Muscle of leg (tissue), 11 donors: ENCODE results near the gene LYL1. TPM values are rescaled to one million over a fixed set of nuclear protein-coding genes. Genes with fewer than 3 reads are reported as not detected.

Experiments used
- DNase-seq: peaks from one replicate; pipeline ENCODE4 v3.0.0; 2013
- H3K27ac ChIP-seq: one replicate; pipeline ENCODE4 v1.5.1; 2013; ENCODE audit warnings: mild to moderate bottlenecking, low read length, control low read depth
- H3K27me3 ChIP-seq: one replicate; pipeline ENCODE4 v1.6.1; 2013; ENCODE audit warnings: low read length; ENCODE audit not compliant: control insufficient read depth, insufficient read depth
- H3K36me3 ChIP-seq: one replicate; pipeline ENCODE4 v1.6.1; 2013; ENCODE audit warnings: low read length; ENCODE audit not compliant: control insufficient read depth, insufficient read depth
- H3K4me1 ChIP-seq: one replicate; pipeline ENCODE4 v1.6.1; 2013; ENCODE audit warnings: low read length; ENCODE audit not compliant: control insufficient read depth, insufficient read depth
- H3K4me3 ChIP-seq: one replicate; pipeline ENCODE4 v1.5.1; 2013; ENCODE audit warnings: low read length, control low read depth
- H3K9me3 ChIP-seq: replicated peaks from 2 replicates; pipeline ENCODE4 v1.6.1; 2013; ENCODE audit warnings: low read depth, low read length; ENCODE audit not compliant: control insufficient read depth
- WGBS: methylation state at CpG from one replicate; pipeline ENCODE4 v1.1.5; 2013; ENCODE audit warnings: missing lambda C conversion rate; ENCODE audit not compliant: insufficient coverage; 5-methylcytosine and 5-hydroxymethylcytosine counted together
- polyA plus RNA-seq, 8 donors: library from polyadenylated mRNA; unstranded; fragments of 120-200 nt; gene quantifications; one replicate each; pipeline versions ENCODE4 v1.2.1 to v1.2.3, GENCODE V29; 2013; ENCODE audit warnings: inconsistent platforms in 1 of 8, low replicate concordance in 1 of 8; ENCODE audit not compliant: insufficient read length in 8 of 8, insufficient read depth in 1 of 8
- total RNA-seq: library from RNA; stranded (reverse); fragments of 120-200 nt; gene quantifications from one replicate; pipeline ENCODE4 v1.2.4, GENCODE V29; 2013

The LYL1 gene
- total and polyA plus RNA-seq, 9 donors: 3.7 to 6.7 (median 5.6) TPM

GRCh38 chr19:13139633-13140311 is 37.1 kb upstream of the LYL1 start:
- peaks cover 60% of the 10 kb centered on the region for H3K36me3 ChIP-seq
- no peak for DNase-seq
- H3K27me3 ChIP-seq: no peaks in the 10 kb centered on the region
- no peak overlapping the region for H3K4me3 ChIP-seq
- 87% methylated on average over 6 of the region's 11 CpGs for WGBS
- no peaks in the 10 kb centered on the region for H3K9me3 ChIP-seq
- H3K27ac ChIP-seq: no peak overlapping the region
- no peaks in the 10 kb centered on the region for H3K4me1 ChIP-seq

GRCh38 chr19:13138916-13139198 is 36.2 kb upstream of the LYL1 start:
- 75% methylated on average over 7 of the region's 10 CpGs for WGBS
- no peak overlapping the region for H3K27ac ChIP-seq
- H3K4me1 ChIP-seq: no peaks in the 10 kb centered on the region
- no peak for DNase-seq
- no peaks in the 10 kb centered on the region for H3K27me3 ChIP-seq
- no peaks in the 10 kb centered on the region for H3K9me3 ChIP-seq
- H3K4me3 ChIP-seq: no peak overlapping the region
- H3K36me3 ChIP-seq: peaks cover 51% of the 10 kb centered on the region

- H3K27ac ChIP-seq: no peak overlapping the region
- no peaks in the 10 kb centered on the region for H3K9me3 ChIP-seq
- WGBS: 85% methylated on average over 30 of the region's 40 CpGs
Measured at GRCh38 chr19:13138171-13138915, 35.7 kb upstream of the LYL1 start.

GRCh38 chr19:13137290-13137794 is 34.7 kb upstream of the LYL1 start:
- no peaks in the 10 kb centered on the region for H3K9me3 ChIP-seq
- H3K4me1 ChIP-seq: no peaks in the 10 kb centered on the region
- peaks cover 46% of the 10 kb centered on the region for H3K36me3 ChIP-seq
- H3K4me3 ChIP-seq: no peak overlapping the region
- no peak overlapping the region for H3K27ac ChIP-seq
- no peaks in the 10 kb centered on the region for H3K27me3 ChIP-seq
- WGBS: 90% methylated on average over 19 of the region's 28 CpGs
- DNase-seq: no peak

More at GRCh38 chr19:13138171-13138915, 35.7 kb upstream of the LYL1 start:
- Histone ChIP-seq H3K27me3 (no peaks in the 10 kb centered on the region), H3K4me1 (no peaks in the 10 kb centered on the region), H3K4me3 (no peak overlapping the region), H3K36me3 (peaks cover 50% of the 10 kb centered on the region)
- DNase-seq: no peak

DNA sequence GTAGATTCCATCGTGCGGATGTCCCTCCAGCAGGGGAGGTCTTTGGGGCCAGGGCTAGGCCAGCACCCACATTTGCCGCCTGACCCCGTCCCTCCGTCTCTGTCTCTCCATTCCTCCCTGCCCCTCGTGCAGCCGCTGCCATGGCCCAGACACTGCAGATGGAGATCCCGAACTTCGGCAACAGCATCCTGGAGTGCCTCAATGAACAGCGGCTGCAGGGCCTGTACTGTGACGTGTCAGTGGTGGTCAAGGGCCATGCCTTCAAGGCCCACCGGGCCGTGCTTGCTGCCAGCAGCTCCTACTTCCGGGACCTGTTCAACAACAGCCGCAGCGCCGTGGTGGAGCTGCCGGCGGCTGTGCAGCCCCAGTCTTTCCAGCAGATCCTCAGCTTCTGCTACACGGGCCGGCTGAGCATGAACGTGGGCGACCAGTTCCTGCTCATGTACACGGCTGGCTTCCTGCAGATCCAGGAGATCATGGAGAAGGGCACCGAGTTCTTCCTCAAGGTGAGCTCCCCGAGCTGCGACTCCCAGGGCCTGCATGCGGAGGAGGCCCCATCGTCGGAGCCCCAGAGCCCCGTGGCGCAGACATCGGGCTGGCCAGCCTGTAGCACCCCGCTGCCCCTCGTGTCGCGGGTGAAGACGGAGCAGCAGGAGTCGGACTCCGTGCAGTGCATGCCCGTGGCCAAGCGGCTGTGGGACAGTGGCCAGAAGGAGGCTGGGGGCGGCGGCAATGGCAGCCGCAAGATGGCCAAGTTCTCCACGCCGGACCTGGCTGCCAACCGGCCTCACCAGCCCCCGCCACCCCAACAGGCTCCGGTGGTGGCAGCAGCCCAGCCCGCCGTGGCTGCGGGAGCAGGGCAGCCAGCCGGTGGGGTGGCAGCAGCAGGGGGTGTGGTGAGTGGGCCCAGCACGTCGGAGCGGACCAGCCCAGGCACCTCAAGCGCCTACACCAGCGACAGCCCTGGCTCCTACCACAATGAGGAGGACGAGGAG is 32.7 kb upstream of the LYL1 start:
- H3K4me1 ChIP-seq: no peaks in the 10 kb centered on the region
- WGBS: 91% methylated on average over 58 of the region's 60 CpGs
- H3K27me3 ChIP-seq: no peaks in the 10 kb centered on the region
- DNase-seq: no peak
- H3K27ac ChIP-seq: no peak overlapping the region
- H3K9me3 ChIP-seq: no peaks in the 10 kb centered on the region
- H3K4me3 ChIP-seq: no peak overlapping the region
- peaks cover 45% of the 10 kb centered on the region for H3K36me3 ChIP-seq

- no peak for DNase-seq
- Histone ChIP-seq H3K27ac (no peak overlapping the region), H3K4me1 (no peaks in the 10 kb centered on the region), H3K36me3 (peaks cover 41% of the 10 kb centered on the region), H3K9me3 (no peaks in the 10 kb centered on the region), H3K4me3 (no peak overlapping the region), H3K27me3 (no peaks in the 10 kb centered on the region)
- WGBS: 100% methylated on average over 1 of the region's 3 CpGs
Measured at GRCh38 chr19:13134626-13135025, 32.0 kb upstream of the LYL1 start.

- H3K27me3 ChIP-seq: no peaks in the 10 kb centered on the region
- no peak for DNase-seq
- H3K27ac ChIP-seq: no peak overlapping the region
- H3K4me1 ChIP-seq: no peaks in the 10 kb centered on the region
- no peak overlapping the region for H3K4me3 ChIP-seq
- 51% methylated on average over 6 of the region's 12 CpGs for WGBS
- peaks cover 34% of the 10 kb centered on the region for H3K36me3 ChIP-seq
- H3K9me3 ChIP-seq: no peaks in the 10 kb centered on the region
Measured at GRCh38 chr19:13133241-13133870, 30.7 kb upstream of the LYL1 start.

GRCh38 chr19:13132471-13133180 is 30.0 kb upstream of the LYL1 start:
- no peak for DNase-seq
- H3K9me3 ChIP-seq: no peaks in the 10 kb centered on the region
- peaks cover 27% of the 10 kb centered on the region for H3K36me3 ChIP-seq
- no peaks in the 10 kb centered on the region for H3K27me3 ChIP-seq
- H3K4me1 ChIP-seq: no peaks in the 10 kb centered on the region
- WGBS: 82% methylated on average over 6 of the region's 8 CpGs
- H3K27ac ChIP-seq: no peak overlapping the region
- no peak overlapping the region for H3K4me3 ChIP-seq

DNA sequence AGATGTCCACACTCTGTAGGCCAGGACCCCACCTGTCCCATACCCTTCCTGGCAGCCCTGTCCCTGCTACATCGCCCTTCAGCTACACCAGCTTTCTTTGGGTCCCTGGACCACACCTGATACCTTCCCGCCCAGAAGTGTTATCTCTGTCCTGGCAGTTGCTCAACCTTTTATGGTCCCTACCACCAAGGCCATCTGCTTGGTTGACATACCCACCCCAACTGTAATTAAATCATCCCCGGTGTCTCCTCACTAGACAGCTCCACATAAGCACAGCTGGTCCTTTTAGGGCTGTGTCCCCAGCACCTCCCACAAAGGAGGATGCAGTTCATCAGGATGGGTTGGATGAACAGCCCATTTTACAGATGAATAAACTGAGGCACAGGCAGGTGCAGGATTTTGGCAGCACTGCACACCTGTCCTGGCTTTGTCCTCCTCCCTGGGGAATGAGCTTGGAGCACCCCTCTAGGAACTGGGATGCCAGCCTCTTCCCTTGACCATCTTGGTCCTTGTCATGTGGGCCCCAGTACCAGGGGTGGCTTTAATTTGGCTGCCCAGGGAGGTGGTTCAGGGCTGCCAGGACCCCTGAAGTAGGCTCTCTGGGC is 28.3 kb upstream of the LYL1 start:
- Histone ChIP-seq H3K4me1 (no peaks in the 10 kb centered on the region), H3K36me3 (peaks cover 11% of the 10 kb centered on the region), H3K27ac (no peak overlapping the region), H3K4me3 (no peak overlapping the region), H3K9me3 (no peaks in the 10 kb centered on the region), H3K27me3 (no peaks in the 10 kb centered on the region)
- 91% methylated on average over 2 of the region's 3 CpGs for WGBS
- DNase-seq: no peak
